GM18505 (cell line): ENCODE data around the gene ZNF79.

Experiments used
- ATAC-seq: cut with Tn5 transposase; IDR thresholded peaks from one replicate; pipeline ENCODE4 v1.9.1; 2021; ENCODE audit not compliant: unreplicated experiment
- POLR2A ChIP-seq: IDR thresholded peaks from 4 replicates; pipeline ENCODE4 v1.6.1; 2011; ENCODE audit warnings: borderline replicate concordance; ENCODE audit not compliant: insufficient read depth, insufficient read length; ENCODE audit errors: extremely low read depth

The ZNF79 gene

DNA sequence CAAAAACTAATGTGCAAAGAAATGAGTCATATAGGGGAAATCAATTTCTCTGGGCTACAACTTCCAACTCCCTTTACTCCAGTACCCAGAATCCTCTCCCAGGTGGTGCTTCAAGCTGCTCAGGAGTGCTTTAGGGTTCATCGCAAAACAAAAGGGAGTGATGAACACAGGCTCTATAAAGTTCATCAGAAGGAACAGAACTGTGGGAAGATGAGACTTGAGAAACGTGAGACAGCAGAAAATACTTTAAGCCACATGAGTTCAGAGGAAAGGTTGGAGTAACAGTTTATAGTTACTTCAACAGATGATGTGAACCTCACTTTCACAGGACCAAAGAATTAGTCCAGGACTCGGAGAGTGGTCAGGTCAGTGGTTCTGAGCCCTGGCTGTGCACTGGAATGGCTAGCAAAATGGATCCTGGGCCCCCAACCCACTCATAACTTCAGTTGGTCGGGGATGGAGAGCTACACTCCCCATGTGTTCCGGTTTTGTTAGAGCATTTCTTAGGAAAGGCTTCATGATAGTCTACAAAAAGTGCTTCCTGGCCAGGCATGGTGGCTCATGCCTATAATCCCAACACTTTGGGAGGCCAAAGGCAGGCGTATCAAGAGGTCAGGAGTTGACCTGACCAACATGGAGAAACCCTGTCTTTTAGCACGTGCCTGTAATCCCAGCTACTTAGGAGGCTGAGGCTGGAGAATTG is 22.7 kb downstream of the ZNF79 start:
- TF ChIP-seq POLR2A = no peak
- no peak for ATAC-seq

- ATAC-seq = no peak
- TF ChIP-seq POLR2A = no peak
Measured at GRCh38 chr9:127447416-127448111, 23.4 kb downstream of the ZNF79 start.

- TF ChIP-seq POLR2A = peak; percentile 31
- ATAC-seq = no peak
Measured at GRCh38 chr9:127448112-127448805, 24.1 kb downstream of the ZNF79 start.

- no peak for TF ChIP-seq POLR2A
Measured at GRCh38 chr9:127449332-127449966, 25.3 kb downstream of the ZNF79 start.

DNA sequence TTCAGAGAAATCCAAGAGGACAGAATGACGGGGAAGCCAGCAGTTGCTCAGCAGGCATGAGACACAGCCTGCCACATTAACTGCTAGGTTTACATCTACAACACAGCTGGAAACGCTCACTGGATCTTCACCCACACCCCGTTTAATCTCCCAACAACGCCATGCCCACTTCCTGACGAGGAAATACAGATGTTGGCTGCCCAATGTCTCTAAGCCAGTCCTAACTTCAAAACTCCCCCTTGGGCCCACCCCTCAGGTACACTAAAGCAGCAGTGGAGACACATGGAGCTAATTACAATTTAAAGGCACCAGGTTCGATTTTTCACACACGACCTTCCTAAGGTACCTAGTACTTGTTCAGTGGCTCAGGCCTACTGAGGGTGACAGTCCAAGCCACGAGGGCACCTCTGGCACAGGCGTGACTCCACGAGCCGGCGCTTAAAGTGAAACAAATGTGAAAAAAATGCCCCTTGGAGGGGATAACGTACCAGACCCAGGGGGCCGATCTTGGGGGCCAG is 26.1 kb downstream of the ZNF79 start:
- no peak for TF ChIP-seq POLR2A
- ATAC-seq = no peak

More at GRCh38 chr9:127449332-127449966, 25.3 kb downstream of the ZNF79 start:
- no peak for ATAC-seq

DNA sequence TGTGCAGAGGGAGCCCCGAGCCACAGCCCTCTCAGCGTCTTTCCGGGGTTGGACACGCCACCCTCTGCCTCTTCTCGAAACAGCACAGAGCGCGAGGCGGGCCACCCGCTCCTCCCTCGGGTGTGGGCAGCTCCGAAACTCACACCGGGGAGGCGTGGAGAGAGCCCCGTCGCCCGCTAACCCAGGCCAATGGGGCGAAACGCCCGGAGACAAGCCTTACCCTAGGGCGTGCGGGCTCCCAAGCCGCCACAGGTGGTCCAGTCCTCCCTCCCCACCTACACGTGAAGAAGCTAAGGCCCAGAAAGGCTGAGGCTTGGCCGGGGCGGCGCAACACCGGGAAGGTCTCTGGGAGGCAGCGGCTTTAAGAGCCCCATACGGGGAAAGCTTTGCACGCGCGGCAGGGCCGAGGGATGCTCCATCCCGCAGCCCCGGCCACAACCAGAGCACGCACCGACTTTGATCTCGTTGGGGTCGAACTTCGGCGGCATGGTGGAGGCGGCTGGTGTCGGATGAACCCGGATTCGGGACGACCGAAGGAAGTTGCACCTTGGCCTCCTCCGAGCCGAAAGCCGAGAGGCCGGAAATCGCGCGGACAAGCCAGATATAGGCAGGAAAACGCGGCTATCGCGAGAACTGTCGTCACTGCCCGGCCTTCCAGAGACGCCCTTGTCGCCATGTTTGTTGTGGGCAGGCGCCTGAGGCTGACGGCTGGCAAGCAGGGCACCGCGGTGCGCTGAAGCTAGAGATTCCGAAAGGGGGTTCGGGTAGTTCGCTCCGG is 26.8 kb downstream of the ZNF79 start, which contains the start of the genes LRSAM1 and RPL12:
Gene LRSAM1, plus strand, starts transcription at position 681 of the 778 bp plus-strand sequence. CDS start 3,018 bp downstream, outside the sequence.
Gene RPL12, minus strand, starts transcription at position 577 of the 778 bp plus-strand sequence. Its CDS starts 89 bp downstream, at position 488.
- peak; percentile 100 for TF ChIP-seq POLR2A

DNA sequence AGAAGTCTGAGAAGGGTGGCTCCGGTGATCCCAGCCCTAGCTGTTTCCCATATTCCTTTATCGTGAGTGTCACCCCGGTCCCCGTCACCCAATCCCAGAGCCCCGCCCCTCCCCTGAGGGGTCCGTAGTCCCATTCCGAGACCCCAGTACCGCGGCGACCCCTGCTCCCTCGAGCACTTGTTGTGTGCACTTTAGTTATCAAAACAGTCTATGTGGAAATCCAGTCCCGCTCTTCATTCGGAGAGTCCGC is 27.4 kb downstream of the ZNF79 start:
- no peak for ATAC-seq
- no peak for TF ChIP-seq POLR2A

More for the DNA sequence above, 26.8 kb downstream of the ZNF79 start, which contains the start of the genes LRSAM1 and RPL12:
- ATAC-seq = peak; percentile 68

DNA sequence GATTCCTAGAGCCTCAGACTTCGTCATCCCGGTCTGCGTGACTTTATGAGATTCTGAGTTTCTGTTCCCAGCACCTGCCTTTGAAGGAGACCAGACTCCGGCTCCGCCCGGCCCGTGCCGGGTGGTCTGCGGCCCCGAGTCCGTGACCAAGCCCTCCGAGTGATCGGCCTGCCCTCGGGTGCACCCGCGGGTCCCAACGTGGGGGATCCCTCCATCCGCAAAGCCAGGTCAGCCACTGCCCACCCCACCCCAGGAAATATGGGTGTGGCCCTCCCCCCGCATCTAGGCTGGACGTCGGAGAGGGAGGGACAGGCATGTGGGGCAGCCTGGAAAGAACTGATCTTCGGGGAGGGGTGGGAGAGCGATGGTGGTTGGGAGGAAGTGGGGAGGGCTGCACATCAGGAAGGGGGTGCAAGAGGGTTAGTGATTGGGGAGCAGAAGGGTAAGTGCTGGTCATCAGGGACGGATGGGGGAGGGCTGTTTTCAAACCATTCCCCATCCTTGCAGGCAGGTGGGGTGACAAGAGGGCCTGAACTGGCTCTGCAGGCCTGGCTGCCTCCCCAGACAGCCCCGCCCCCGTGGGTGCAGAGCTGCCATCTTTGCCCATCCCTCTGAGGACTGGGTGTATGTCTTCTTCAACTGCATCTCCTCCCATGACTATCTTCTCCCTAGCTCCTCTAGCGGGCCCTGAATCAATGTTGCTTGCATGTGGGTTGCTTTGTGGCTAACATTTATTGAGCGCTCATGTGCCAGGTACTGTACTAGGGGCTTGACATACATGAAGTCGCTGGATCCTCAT is 27.9 kb downstream of the ZNF79 start:
- TF ChIP-seq POLR2A = no peak
- ATAC-seq = no peak

DNA sequence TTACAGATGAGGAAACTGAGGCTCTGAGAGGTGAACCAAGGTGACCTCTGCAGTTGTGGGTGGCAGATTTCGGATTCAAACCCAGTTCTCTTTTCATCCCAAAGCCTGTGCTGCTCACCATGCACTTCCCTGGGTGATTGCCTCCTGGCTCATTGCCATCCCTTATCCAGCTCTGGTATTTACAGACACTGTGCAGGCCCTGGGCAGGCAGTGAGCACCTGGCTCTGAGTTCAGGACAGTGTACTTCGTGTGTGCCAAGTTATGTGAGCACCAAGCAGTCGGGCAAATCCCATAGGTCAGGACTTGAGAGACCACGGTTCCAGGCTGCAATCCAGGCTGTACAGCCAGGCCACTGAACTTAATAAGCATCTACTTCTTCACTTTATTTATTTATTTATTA is 28.5 kb downstream of the ZNF79 start:
- ATAC-seq = no peak
- TF ChIP-seq POLR2A = no peak

- ATAC-seq = no peak
- TF ChIP-seq POLR2A = no peak
Measured at GRCh38 chr9:127455324-127455992, 31.3 kb downstream of the ZNF79 start.

DNA sequence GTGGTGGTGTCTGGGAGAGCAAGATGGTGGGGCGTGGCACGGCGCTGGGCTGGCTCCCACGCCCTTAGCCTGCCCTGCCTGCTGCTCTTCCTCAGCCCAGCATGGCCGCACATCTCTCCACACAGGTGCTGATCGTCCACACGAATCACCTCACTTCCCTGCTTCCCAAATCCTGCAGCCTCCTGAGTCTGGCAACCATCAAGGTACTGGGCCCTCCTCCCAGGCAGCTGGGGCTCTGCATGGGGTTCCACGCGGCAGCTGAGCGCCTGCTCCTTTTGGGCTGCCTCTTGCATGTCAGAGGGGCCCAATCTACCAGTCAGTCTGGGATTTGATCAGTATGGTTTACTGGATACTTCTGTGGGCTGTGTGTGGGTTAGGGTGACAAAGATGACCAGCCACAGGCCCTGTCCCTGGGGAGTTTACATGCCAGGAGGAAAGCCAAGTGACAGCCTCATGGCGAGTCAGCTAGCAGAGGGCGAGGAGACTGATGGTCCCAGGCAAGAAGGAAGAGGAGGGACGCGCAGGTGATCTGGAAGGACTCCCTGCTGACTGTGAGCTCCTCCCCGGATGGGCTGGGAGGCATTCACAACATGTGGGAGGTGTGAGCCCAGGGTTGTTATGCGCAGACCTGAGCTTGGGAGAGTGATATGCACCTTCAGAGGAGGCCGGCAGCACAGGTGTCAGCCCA is 33.2 kb downstream of the ZNF79 start:
- ATAC-seq = no peak
- no peak for TF ChIP-seq POLR2A

DNA sequence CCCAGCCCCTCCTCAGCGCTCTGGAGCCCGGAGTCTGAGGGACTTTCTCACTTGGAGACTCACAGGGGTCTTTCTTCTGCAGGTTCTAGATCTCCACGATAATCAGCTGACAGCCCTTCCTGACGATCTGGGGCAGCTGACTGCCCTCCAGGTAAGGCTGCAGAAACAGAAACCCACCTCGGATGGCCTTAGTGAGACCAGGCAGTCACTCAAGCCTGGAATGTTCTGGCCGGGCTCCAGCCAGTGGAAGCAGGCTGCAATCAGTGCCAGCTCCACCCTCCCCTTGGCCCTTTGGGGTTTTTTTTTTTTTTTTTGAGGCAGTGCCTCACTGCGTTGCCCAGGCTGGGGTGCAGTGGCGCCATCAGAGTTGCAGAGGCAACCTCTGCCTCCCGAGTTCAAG is 34.7 kb downstream of the ZNF79 start:
- no peak for TF ChIP-seq POLR2A

More for the DNA sequence above, 34.7 kb downstream of the ZNF79 start:
- no peak for ATAC-seq
